B cell (primary cell): ENCODE results near the gene ITPK1. TPM values are rescaled to one million over a fixed set of nuclear protein-coding genes. Genes with fewer than 3 reads are reported as not detected.

Experiments
- ATAC-seq: fragments of 200-7000 bp; cut with Tn5 transposase; one replicate; pipeline ENCODE4 v1.10.0; 2021; ENCODE audit warnings: low read depth, mild to moderate bottlenecking, moderate number of reproducible peaks, moderate library complexity
- CTCF ChIA-PET: fragments of 350-600 bp; sonication (Branson Sonifier 250); formaldehyde crosslinking; loops from one replicate; lab custom pipeline; 2021; ENCODE audit warnings: antibody characterized with exemption, inconsistent platforms; lab: Charles Lee
- POLR2A ChIA-PET: fragments of 350-600 bp; sonication (Branson Sonifier 250); formaldehyde crosslinking; loops from one replicate; lab custom pipeline; 2021; ENCODE audit warnings: antibody characterized with exemption; lab: Charles Lee
- DNase-seq: peaks from one replicate; pipeline ENCODE4 v3.0.0; 2013
- H2AFZ ChIP-seq: 2 replicates; pipeline ENCODE4 v1.6.1; 2012; ENCODE audit warnings: mild to moderate bottlenecking, low read depth, low read length; ENCODE audit not compliant: insufficient read depth, poor library complexity, severe bottlenecking
- H3K27ac ChIP-seq, 2 donors: 1 replicate in 1 of 2; 2 replicates in 1 of 2; pipeline ENCODE4 v1.5.1; 2012 to 2013; ENCODE audit warnings: low read length in 2 of 2, mild to moderate bottlenecking in 2 of 2, moderate library complexity in 1 of 2
- H3K27me3 ChIP-seq, 4 experiments: fragments of 200-600 bp in 1 of 4; sonication (generic) in 1 of 4; replicated peaks in 1 of 4; 1 replicate in 2 of 4; 2 replicates in 2 of 4; pipeline versions ENCODE4 v1.6.1 to v1.7.0; 2013 to 2016; ENCODE audit warnings: low read length in 3 of 4, mild to moderate bottlenecking in 2 of 4, mixed read lengths in 1 of 4, moderate library complexity in 1 of 4; ENCODE audit not compliant: insufficient read depth in 4 of 4, control insufficient read depth in 3 of 4; ENCODE audit errors: control extremely low read depth in 1 of 4
- H3K36me3 ChIP-seq, 2 experiments: replicated peaks in 1 of 2; 1 replicate in 1 of 2; 2 replicates in 1 of 2; pipeline versions ENCODE4 v1.6.1 to v1.7.1; 2013; ENCODE audit warnings: low read length in 1 of 2; ENCODE audit not compliant: insufficient read depth in 2 of 2, control insufficient read depth in 1 of 2; ENCODE audit errors: control extremely low read depth in 1 of 2, extremely low read depth in 1 of 2
- H3K4me1 ChIP-seq, 2 donors: fragments of 200-600 bp in 1 of 2; sonication (generic) in 1 of 2; 1 replicate in 1 of 2; 2 replicates in 1 of 2; pipeline versions ENCODE4 v1.5.1 to v1.6.1; 2013 to 2017; ENCODE audit warnings: low read length in 2 of 2; ENCODE audit not compliant: control insufficient read depth in 2 of 2, insufficient read depth in 2 of 2
- H3K4me2 ChIP-seq: replicated peaks from 2 replicates; pipeline ENCODE3; 2012; ENCODE audit warnings: mild to moderate bottlenecking, low read depth, low read length; ENCODE audit not compliant: poor library complexity, severe bottlenecking
- H3K4me3 ChIP-seq, 5 experiments: fragments of 200-600 bp in 1 of 5; sonication (generic) in 1 of 5; 1 replicate in 3 of 5; 2 replicates in 2 of 5; pipeline versions ENCODE4 v1.5.1 to v1.7.0; 2011 to 2016; ENCODE audit warnings: low read length in 4 of 5, mild to moderate bottlenecking in 4 of 5, low read depth in 2 of 5, control low read depth in 1 of 5, moderate library complexity in 1 of 5; ENCODE audit not compliant: insufficient read depth in 1 of 5; ENCODE audit errors: control extremely low read depth in 1 of 5, extremely low read depth in 1 of 5
- H3K79me2 ChIP-seq: fragments of 200-600 bp; sonication (generic); one replicate; pipeline ENCODE4 v1.6.0; 2016; ENCODE audit warnings: low read length; ENCODE audit not compliant: control insufficient read depth, insufficient read depth
- H3K9ac ChIP-seq: fragments of 200-600 bp; sonication (generic); 2 replicates; pipeline ENCODE4 v1.6.1; 2017; ENCODE audit warnings: mild to moderate bottlenecking, low read length, moderate library complexity
- H3K9me3 ChIP-seq, 3 donors: one replicate each; pipeline versions ENCODE4 v1.6.1 to v1.7.1; 2013; ENCODE audit warnings: low read length in 2 of 3; ENCODE audit not compliant: control insufficient read depth in 2 of 3, insufficient read depth in 1 of 3; ENCODE audit errors: control extremely low read depth in 1 of 3
- H4K20me1 ChIP-seq: 2 replicates; pipeline ENCODE4 v1.6.0; 2012; ENCODE audit warnings: mild to moderate bottlenecking, low read length; ENCODE audit not compliant: insufficient read depth, control insufficient read depth, poor library complexity, severe bottlenecking
- H3K27ac Mint-ChIP-seq: one replicate; pipeline ENCODE4 v1.8.0; 2021; ENCODE audit warnings: mixed read lengths
- H3K27me3 Mint-ChIP-seq: one replicate; pipeline ENCODE4 v1.8.0; 2021; ENCODE audit warnings: mixed read lengths
- H3K4me1 Mint-ChIP-seq: one replicate; pipeline ENCODE4 v1.8.0; 2021; ENCODE audit warnings: mixed read lengths
- H3K4me3 Mint-ChIP-seq: one replicate; pipeline ENCODE4 v1.8.0; 2021; ENCODE audit warnings: mixed read lengths
- H3K9me3 Mint-ChIP-seq: one replicate; pipeline ENCODE4 v1.8.0; 2022; ENCODE audit warnings: mixed read lengths; ENCODE audit not compliant: insufficient read depth
- EZH2 ChIP-seq: IDR thresholded peaks from 2 replicates; pipeline ENCODE4 v1.6.1; 2012; ENCODE audit warnings: borderline replicate concordance, low read depth, mild to moderate bottlenecking, moderate library complexity, low read length; ENCODE audit not compliant: insufficient read depth, poor library complexity, severe bottlenecking
- WGBS: methylation state at CpG from one replicate; pipeline ENCODE4 v1.1.5; 2013; ENCODE audit warnings: missing lambda C conversion rate; ENCODE audit not compliant: insufficient coverage; 5-methylcytosine and 5-hydroxymethylcytosine counted together
- intact Hi-C: fragments of 100-400 bp; cut with micrococcal nuclease; formaldehyde crosslinking; loops from one replicate; pipeline ENCODE4 v1.10.0; 2022
- polyA plus RNA-seq: library from polyadenylated mRNA; depleted of rRNA; stranded (reverse); fragments of >200 nt; gene quantifications from 2 replicates; pipeline ENCODE4 v1.2.3, GENCODE V29; 2012
- total RNA-seq, 2 donors: library from RNA; stranded (reverse); fragments of 120-200 nt in 1 of 2; gene quantifications; 1 replicate in 1 of 2; 2 replicates in 1 of 2; pipeline versions ENCODE4 v1.2.3 to v1.2.4, GENCODE V29; 2013 to 2022
- TF ChIP-seq, protein P1 (sequence below): fragments of 200-600 bp; IDR thresholded peaks from one replicate; pipeline ENCODE4 v1.8.0; 2022; ENCODE audit warnings: antibody characterized with exemption, mild to moderate bottlenecking

Gene ITPK1
- total and polyA plus RNA-seq, 2 donors (not counting 1 experiment from before 2014, with no cell fraction given), result 46.0 to 46.9 TPM

DNA sequence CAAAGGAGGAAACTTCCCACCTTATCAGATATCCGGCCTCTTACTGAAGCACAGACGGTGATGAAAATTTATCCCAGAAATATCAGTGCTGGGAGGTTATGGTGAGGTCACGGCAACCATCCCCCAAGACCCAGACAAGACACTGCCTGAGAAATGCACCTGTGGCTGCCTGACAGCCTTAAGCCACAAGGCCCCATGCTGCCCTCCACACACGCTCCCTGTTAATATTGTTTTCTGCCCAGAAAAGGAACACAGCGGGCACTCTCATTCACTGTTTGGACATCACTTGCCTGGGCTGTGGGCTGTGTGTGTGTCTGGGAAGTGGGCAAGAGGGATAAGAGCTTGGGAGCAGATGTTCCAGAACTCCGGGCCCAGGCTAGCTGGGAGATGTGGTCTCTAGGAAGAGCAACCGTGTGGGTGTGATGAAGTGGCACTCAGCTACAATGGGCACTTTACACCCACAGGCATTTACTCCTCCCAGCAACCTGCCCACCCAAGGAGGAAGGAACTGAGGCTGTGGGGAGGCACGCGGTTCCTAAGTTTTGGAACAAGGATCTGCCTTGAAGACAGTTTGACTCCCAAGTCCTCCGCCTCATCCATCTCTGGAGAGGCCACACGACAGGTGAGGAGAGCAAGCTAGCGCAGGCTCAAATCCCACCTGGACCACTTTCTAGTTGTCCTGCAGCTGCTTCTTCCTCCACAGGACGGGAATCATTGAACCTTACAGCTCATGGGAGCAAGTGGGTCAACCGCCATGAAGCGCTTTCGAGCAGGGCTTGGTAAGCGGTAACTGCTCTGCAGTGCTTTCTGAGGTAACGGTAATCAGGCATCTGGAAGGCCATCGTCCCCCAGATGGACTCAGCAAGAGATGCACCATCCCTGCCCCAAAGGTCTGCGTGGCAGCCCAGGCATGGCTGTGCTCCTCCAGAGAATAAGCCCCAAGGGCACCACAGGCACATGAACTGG lies 101.4 kb downstream of the ITPK1 start:
- Mint-ChIP-seq H3K27me3 (no peaks in the 10 kb centered on the region), H3K27ac (peak overlapping the region; percentile 26), H3K4me1 (peaks cover 23% of the 10 kb centered on the region), H3K4me3 (no peak overlapping the region), H3K9me3 (no peaks in the 10 kb centered on the region)
- no peak overlapping the region for H3K27ac ChIP-seq
- CTCF ChIA-PET, result interaction anchor here (1.0 to 1.2 kb wide), 2 partner anchors 9 to 18 kb away, joined by 4 read pairs; no protein-coding TSS in a partner anchor
- peaks cover 18% of the 10 kb centered on the region for H4K20me1 ChIP-seq
- POLR2A ChIA-PET, result no interaction called here
- ATAC-seq, result no peak
- H3K36me3 ChIP-seq, result peaks cover 0 to 15% of the 10 kb centered on the region in 2 experiments
- intact Hi-C loops, result no loop called here
- H3K27me3 ChIP-seq, result no peaks in the 10 kb centered on the region
- no peaks in the 10 kb centered on the region for H3K9me3 ChIP-seq
- H2AFZ ChIP-seq, result no peak overlapping the region
- no peak overlapping the region for H3K4me3 ChIP-seq
- no peak overlapping the region for H3K9ac ChIP-seq
- H3K4me1 ChIP-seq, result peaks cover 5 to 8% of the 10 kb centered on the region in 2 donors
- H3K79me2 ChIP-seq, result peaks cover 34% of the 10 kb centered on the region
- no peak overlapping the region for H3K4me2 ChIP-seq
- 98% methylated on average over 16 of the region's 20 CpGs for WGBS
- TF ChIP-seq EZH2, result no peak
- TF ChIP-seq, protein P1, sequence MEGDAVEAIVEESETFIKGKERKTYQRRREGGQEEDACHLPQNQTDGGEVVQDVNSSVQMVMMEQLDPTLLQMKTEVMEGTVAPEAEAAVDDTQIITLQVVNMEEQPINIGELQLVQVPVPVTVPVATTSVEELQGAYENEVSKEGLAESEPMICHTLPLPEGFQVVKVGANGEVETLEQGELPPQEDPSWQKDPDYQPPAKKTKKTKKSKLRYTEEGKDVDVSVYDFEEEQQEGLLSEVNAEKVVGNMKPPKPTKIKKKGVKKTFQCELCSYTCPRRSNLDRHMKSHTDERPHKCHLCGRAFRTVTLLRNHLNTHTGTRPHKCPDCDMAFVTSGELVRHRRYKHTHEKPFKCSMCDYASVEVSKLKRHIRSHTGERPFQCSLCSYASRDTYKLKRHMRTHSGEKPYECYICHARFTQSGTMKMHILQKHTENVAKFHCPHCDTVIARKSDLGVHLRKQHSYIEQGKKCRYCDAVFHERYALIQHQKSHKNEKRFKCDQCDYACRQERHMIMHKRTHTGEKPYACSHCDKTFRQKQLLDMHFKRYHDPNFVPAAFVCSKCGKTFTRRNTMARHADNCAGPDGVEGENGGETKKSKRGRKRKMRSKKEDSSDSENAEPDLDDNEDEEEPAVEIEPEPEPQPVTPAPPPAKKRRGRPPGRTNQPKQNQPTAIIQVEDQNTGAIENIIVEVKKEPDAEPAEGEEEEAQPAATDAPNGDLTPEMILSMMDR, result no peak
- no peak for DNase-seq
